ENCODE data around the gene CGREF1. TPM values are rescaled to one million over a fixed set of nuclear protein-coding genes. Genes with fewer than 3 reads are reported as not detected.

The CGREF1 gene
- total and polyA plus RNA-seq, 4 donors: 0.55 to 0.89 (median 0.69) TPM

- WGBS, 2 donors: 90 to 95% methylated on average over 8 of the region's 8 CpGs
- Histone ChIP-seq H3K9ac (ENCODE audit: insufficient read depth in 1 of 2, low read length in 2 of 2) (no peak overlapping the region), H3K4me3 (no peak overlapping the region), H3K36me3 (ENCODE audit: control insufficient read depth in 4 of 4, insufficient read depth in 4 of 4, low read length in 4 of 4) (no peaks in the 10 kb centered on the region), H3K27me3 (ENCODE audit: control insufficient read depth in 3 of 3, insufficient read depth in 3 of 3, low read length in 2 of 3) (peaks cover 0 to 2% (median 0%) of the 10 kb centered on the region in 3 donors), H3K27ac (ENCODE audit: low read depth in 1 of 2, low read length in 1 of 2) (no peak overlapping the region), H3K9me3 (ENCODE audit: control insufficient read depth in 4 of 4, insufficient read depth in 3 of 4, low read length in 3 of 4) (no peaks in the 10 kb centered on the region), H3K4me1 (ENCODE audit: control insufficient read depth in 5 of 5, insufficient read depth in 5 of 5, low read length in 5 of 5) (no peaks in the 10 kb centered on the region)
- no peak for DNase-seq
- TF ChIP-seq CTCF (IDR thresholded peaks at IDR 0.05; ENCODE audit: control extremely low read depth, extremely low read depth): no peak
- ATAC-seq (ENCODE audit: insufficient read depth, low FRiP score): no peak
Measured at GRCh38 chr2:27147935-27148334, 29.0 kb upstream of the CGREF1 start.

- WGBS, 2 donors: 81 to 89% methylated on average over 2 of the region's 2 CpGs
- H3K27me3 ChIP-seq (ENCODE audit: control insufficient read depth in 3 of 3, insufficient read depth in 3 of 3, low read length in 2 of 3): peaks cover 0 to 2% (median 0%) of the 10 kb centered on the region in 3 donors
- no peak overlapping the region for H3K27ac ChIP-seq (ENCODE audit: low read depth in 1 of 2, low read length in 1 of 2)
- no peak for ATAC-seq (ENCODE audit: insufficient read depth, low FRiP score)
- H3K4me1 ChIP-seq (ENCODE audit: control insufficient read depth in 5 of 5, insufficient read depth in 5 of 5, low read length in 5 of 5): no peaks in the 10 kb centered on the region
- DNase-seq: no peak
- no peaks in the 10 kb centered on the region for H3K36me3 ChIP-seq (ENCODE audit: control insufficient read depth in 4 of 4, insufficient read depth in 4 of 4, low read length in 4 of 4)
- H3K9me3 ChIP-seq (ENCODE audit: control insufficient read depth in 4 of 4, insufficient read depth in 3 of 4, low read length in 3 of 4): no peaks in the 10 kb centered on the region
- TF ChIP-seq CTCF (IDR thresholded peaks at IDR 0.05; ENCODE audit: control extremely low read depth, extremely low read depth): no peak
- no peak overlapping the region for H3K9ac ChIP-seq (ENCODE audit: insufficient read depth in 1 of 2, low read length in 2 of 2)
- no peak overlapping the region for H3K4me3 ChIP-seq
Measured at GRCh38 chr2:27145682-27146081, 26.8 kb upstream of the CGREF1 start.

- H3K4me1 ChIP-seq (ENCODE audit: control insufficient read depth in 5 of 5, insufficient read depth in 5 of 5, low read length in 5 of 5): no peaks in the 10 kb centered on the region
- H3K27me3 ChIP-seq (ENCODE audit: control insufficient read depth in 3 of 3, insufficient read depth in 3 of 3, low read length in 2 of 3): peaks cover 0 to 2% (median 0%) of the 10 kb centered on the region in 3 donors
- H3K9ac ChIP-seq (ENCODE audit: insufficient read depth in 1 of 2, low read length in 2 of 2): no peak overlapping the region
- ATAC-seq (ENCODE audit: insufficient read depth, low FRiP score): no peak
- TF ChIP-seq CTCF (IDR thresholded peaks at IDR 0.05; ENCODE audit: control extremely low read depth, extremely low read depth): no peak
- DNase-seq: no peak
- H3K4me3 ChIP-seq: no peak overlapping the region
- no peaks in the 10 kb centered on the region for H3K36me3 ChIP-seq (ENCODE audit: control insufficient read depth in 4 of 4, insufficient read depth in 4 of 4, low read length in 4 of 4)
- H3K9me3 ChIP-seq (ENCODE audit: control insufficient read depth in 4 of 4, insufficient read depth in 3 of 4, low read length in 3 of 4): no peaks in the 10 kb centered on the region
- no peak overlapping the region for H3K27ac ChIP-seq (ENCODE audit: low read depth in 1 of 2, low read length in 1 of 2)
- 68 to 92% methylated on average over 1 of the region's 1 CpG for WGBS, 2 donors
Measured at GRCh38 chr2:27143285-27143684, 24.4 kb upstream of the CGREF1 start.

GRCh38 chr2:27139310-27139709 is 20.4 kb upstream of the CGREF1 start, which contains the start of gene PRR30:
Gene PRR30 (minus strand): TSS chr2:27139410. CDS start chr2:27138329, 1,081 bp downstream.
- Histone ChIP-seq H3K36me3 (ENCODE audit: control insufficient read depth in 4 of 4, insufficient read depth in 4 of 4, low read length in 4 of 4) (no peaks in the 10 kb centered on the region), H3K9me3 (ENCODE audit: control insufficient read depth in 4 of 4, insufficient read depth in 3 of 4, low read length in 3 of 4) (no peaks in the 10 kb centered on the region), H3K27me3 (ENCODE audit: control insufficient read depth in 3 of 3, insufficient read depth in 3 of 3, low read length in 2 of 3) (peaks cover 0 to 2% (median 0%) of the 10 kb centered on the region in 3 donors), H3K9ac (ENCODE audit: insufficient read depth in 1 of 2, low read length in 2 of 2) (no peak within 1 kb of the TSS), H3K27ac (ENCODE audit: low read depth in 1 of 2, low read length in 1 of 2) (no peak within 1 kb of the TSS), H3K4me1 (ENCODE audit: control insufficient read depth in 5 of 5, insufficient read depth in 5 of 5, low read length in 5 of 5) (no peaks in the 10 kb centered on the region), H3K4me3 (no peak within 1 kb of the TSS)
- no peak for DNase-seq
- 75 to 79% methylated on average over 4 of the region's 4 CpGs for WGBS, 2 donors
- no peak for TF ChIP-seq CTCF (IDR thresholded peaks at IDR 0.05; ENCODE audit: control extremely low read depth, extremely low read depth)
- no peak for ATAC-seq (ENCODE audit: insufficient read depth, low FRiP score)

All from lung (tissue), 12 donors.